HCT116 (cell line): ENCODE data around the gene UBIAD1. TPM values are rescaled to one million over a fixed set of nuclear protein-coding genes. Genes with fewer than 3 reads are reported as not detected.

Experiments used
- ATAC-seq: fragments of 200-7000 bp; cut with Tn5 transposase; 2 replicates; pipeline ENCODE4 v1.9.1; 2020; ENCODE audit warnings: mild to moderate bottlenecking, moderate library complexity
- BruUV-seq: library from RNA; stranded (reverse); fragments of 400-500 nt; replicated peaks from 2 replicates; lab custom pipeline; 2021; lab: Mats Ljungman, UMichigan
- CTCF ChIA-PET: fragments of 300-600 bp; sonication (Branson Sonifier 250); formaldehyde crosslinking; loops from one replicate; lab custom pipeline; 2021; ENCODE audit warnings: antibody characterized with exemption; lab: Charles Lee
- POLR2A ChIA-PET: fragments of 300-600, 350-600 bp; sonication (Branson Sonifier 250); formaldehyde crosslinking; loops from one replicate; lab custom pipeline; 2021; ENCODE audit warnings: antibody characterized with exemption; lab: Charles Lee
- RAD21 ChIA-PET, 2 experiments: fragments of 300-600 bp; sonication (Branson Sonifier 250); formaldehyde crosslinking; loops; one replicate each; lab custom pipeline; 2023; ENCODE audit warnings: low total read pairs in 2 of 2; ENCODE audit not compliant: uncharacterized antibody in 2 of 2, unreplicated experiment in 2 of 2, low non-redundant PET in 1 of 2; lab: Charles Lee
- DNase-seq: peaks from one replicate; pipeline ENCODE4 v3.0.0-alpha.2; 2010; ENCODE audit warnings: low read depth, low spot score
- H2AFZ ChIP-seq: fragments of 200-600 bp; shearing (Covaris generic), sonication (generic); 2 replicates; pipeline ENCODE4 v1.6.1; 2017; ENCODE audit warnings: low read depth, mixed run types, mixed read lengths, antibody characterized with exemption, low read length; ENCODE audit not compliant: poor library complexity, severe bottlenecking
- H3K27ac ChIP-seq: 2 replicates; pipeline ENCODE4 v1.5.1; 2012; ENCODE audit warnings: low read depth, low read length
- H3K27me3 ChIP-seq: fragments of 200-600 bp; sonication (generic); 2 replicates; pipeline ENCODE4 v1.6.1; 2016; ENCODE audit warnings: mixed run types, low read length, mixed read lengths; ENCODE audit not compliant: insufficient read depth
- H3K36me3 ChIP-seq, 2 experiments: fragments of 200-500 bp in 1 of 2; fragments of 200-600 bp in 1 of 2; sonication (Bioruptor generic) in 1 of 2; sonication (generic) in 1 of 2; 2 replicates each; pipeline versions ENCODE4 v1.5.1 to v1.6.1; 2014 to 2016; ENCODE audit warnings: low read length in 2 of 2, inconsistent platforms in 1 of 2, mixed read lengths in 1 of 2, mixed run types in 1 of 2; ENCODE audit not compliant: insufficient read depth in 2 of 2, control insufficient read depth in 1 of 2
- H3K4me1 ChIP-seq, 2 experiments: fragments of 200-600 bp in 1 of 2; sonication (generic) in 1 of 2; 2 replicates each; pipeline versions ENCODE4 v1.5.1 to v1.6.1; 2012 to 2017; ENCODE audit warnings: low read length in 2 of 2, inconsistent platforms in 1 of 2, mild to moderate bottlenecking in 1 of 2, mixed read lengths in 1 of 2, mixed run types in 1 of 2, moderate library complexity in 1 of 2; ENCODE audit not compliant: insufficient read depth in 2 of 2, control insufficient read depth in 1 of 2
- H3K4me2 ChIP-seq: fragments of 200-600 bp; sonication (generic); 2 replicates; pipeline ENCODE4 v1.6.1; 2017; ENCODE audit warnings: mixed run types, low read length, mixed read lengths
- H3K4me3 ChIP-seq, 2 experiments: fragments of 200-600 bp in 1 of 2; sonication (generic) in 1 of 2; replicated peaks in 1 of 2; 2 replicates each; pipeline ENCODE4 v1.5.1; 2011 to 2016; ENCODE audit warnings: low read length in 2 of 2, control low read depth in 1 of 2, low read depth in 1 of 2, mild to moderate bottlenecking in 1 of 2, mixed read lengths in 1 of 2, mixed run types in 1 of 2
- H3K79me2 ChIP-seq: fragments of 200-600 bp; sonication (generic); 2 replicates; pipeline ENCODE4 v1.6.1; 2017; ENCODE audit warnings: mild to moderate bottlenecking, mixed run types, low read length, moderate library complexity, mixed read lengths; ENCODE audit not compliant: insufficient read depth
- H3K9ac ChIP-seq: fragments of 200-600 bp; sonication (generic); 2 replicates; pipeline ENCODE4 v1.6.1; 2016; ENCODE audit warnings: low read length, mixed read lengths
- H3K9me2 ChIP-seq: fragments of 200-600 bp; sonication (generic), shearing (Covaris generic); 2 replicates; pipeline ENCODE4 v1.6.1; 2017; ENCODE audit warnings: mixed run types, mild to moderate bottlenecking, moderate library complexity; ENCODE audit not compliant: insufficient read depth
- H3K9me3 ChIP-seq, 2 experiments: fragments of 200-500 bp in 1 of 2; fragments of 200-600 bp in 1 of 2; sonication (Bioruptor generic) in 1 of 2; sonication (generic) in 1 of 2; 2 replicates each; pipeline ENCODE4 v1.6.1; 2014 to 2017; ENCODE audit warnings: low read length in 2 of 2, mixed read lengths in 2 of 2, inconsistent platforms in 1 of 2, low read depth in 1 of 2, mild to moderate bottlenecking in 1 of 2, mixed run types in 1 of 2, moderate library complexity in 1 of 2; ENCODE audit not compliant: control insufficient read depth in 1 of 2, insufficient read depth in 1 of 2
- H4K20me1 ChIP-seq: fragments of 200-600 bp; sonication (generic), shearing (Covaris generic); 2 replicates; pipeline ENCODE4 v1.6.1; 2017; ENCODE audit warnings: mixed run types, mild to moderate bottlenecking, moderate library complexity; ENCODE audit not compliant: insufficient read depth
- ELF1 ChIP-seq: IDR thresholded peaks from 2 replicates; pipeline ENCODE4 v1.6.1; 2012; ENCODE audit warnings: low read depth, borderline replicate concordance
- EZH2phosphoT487 ChIP-seq: fragments of 200-600 bp; IDR thresholded peaks from 2 replicates; pipeline ENCODE4 v1.6.1; 2018; ENCODE audit warnings: antibody characterized with exemption, borderline replicate concordance
- MAX ChIP-seq: IDR thresholded peaks from 2 replicates; pipeline ENCODE4 v1.6.1; 2012
- POLR2A ChIP-seq: IDR thresholded peaks from 2 replicates; pipeline ENCODE4 v1.7.0; 2011; ENCODE audit warnings: borderline replicate concordance; ENCODE audit not compliant: insufficient read depth, insufficient read length; ENCODE audit errors: extremely low read depth
- POLR2AphosphoS5 ChIP-seq: IDR thresholded peaks from 2 replicates; pipeline ENCODE4 v1.6.1; 2011; ENCODE audit warnings: mild to moderate bottlenecking, low read depth, low read length, moderate library complexity
- RAD21 ChIP-seq: IDR thresholded peaks from 2 replicates; pipeline ENCODE4 v1.6.1; 2012; ENCODE audit warnings: low read depth, mild to moderate bottlenecking
- SP1 ChIP-seq: IDR thresholded peaks from 2 replicates; pipeline ENCODE4 v1.6.1; 2012; ENCODE audit warnings: low read depth
- SRF ChIP-seq: IDR thresholded peaks from 2 replicates; pipeline ENCODE4 v1.6.1; 2012; ENCODE audit warnings: low read depth
- ZFX ChIP-seq: fragments of 450-650 bp; IDR thresholded peaks from 2 replicates; pipeline ENCODE4 v1.6.1; 2017
- ZNF274 ChIP-seq: fragments of 200-500 bp; sonication (Bioruptor generic); IDR thresholded peaks from 2 replicates; pipeline ENCODE4 v1.6.1; 2014; ENCODE audit warnings: mild to moderate bottlenecking, low read depth, low read length, inconsistent platforms
- intact Hi-C: fragments of 100-400 bp; cut with micrococcal nuclease; formaldehyde crosslinking; loops from 2 replicates; pipeline ENCODE4 v1.10.0; 2022
- total RNA-seq: library from RNA; stranded (reverse); gene quantifications from one replicate; pipeline ENCODE4 v1.2.1, GENCODE V29; 2021; ENCODE audit not compliant: unreplicated experiment
- TF ChIP-seq, protein P1 (sequence below): IDR thresholded peaks from 2 replicates; pipeline ENCODE4 v1.6.1; 2012
- TF ChIP-seq, protein P2 (sequence below): IDR thresholded peaks from 2 replicates; pipeline ENCODE4 v1.6.1; 2012; ENCODE audit warnings: low read depth

Gene UBIAD1
- total RNA-seq, 1 experiment from 2014 or later = 17.2 TPM

DNA sequence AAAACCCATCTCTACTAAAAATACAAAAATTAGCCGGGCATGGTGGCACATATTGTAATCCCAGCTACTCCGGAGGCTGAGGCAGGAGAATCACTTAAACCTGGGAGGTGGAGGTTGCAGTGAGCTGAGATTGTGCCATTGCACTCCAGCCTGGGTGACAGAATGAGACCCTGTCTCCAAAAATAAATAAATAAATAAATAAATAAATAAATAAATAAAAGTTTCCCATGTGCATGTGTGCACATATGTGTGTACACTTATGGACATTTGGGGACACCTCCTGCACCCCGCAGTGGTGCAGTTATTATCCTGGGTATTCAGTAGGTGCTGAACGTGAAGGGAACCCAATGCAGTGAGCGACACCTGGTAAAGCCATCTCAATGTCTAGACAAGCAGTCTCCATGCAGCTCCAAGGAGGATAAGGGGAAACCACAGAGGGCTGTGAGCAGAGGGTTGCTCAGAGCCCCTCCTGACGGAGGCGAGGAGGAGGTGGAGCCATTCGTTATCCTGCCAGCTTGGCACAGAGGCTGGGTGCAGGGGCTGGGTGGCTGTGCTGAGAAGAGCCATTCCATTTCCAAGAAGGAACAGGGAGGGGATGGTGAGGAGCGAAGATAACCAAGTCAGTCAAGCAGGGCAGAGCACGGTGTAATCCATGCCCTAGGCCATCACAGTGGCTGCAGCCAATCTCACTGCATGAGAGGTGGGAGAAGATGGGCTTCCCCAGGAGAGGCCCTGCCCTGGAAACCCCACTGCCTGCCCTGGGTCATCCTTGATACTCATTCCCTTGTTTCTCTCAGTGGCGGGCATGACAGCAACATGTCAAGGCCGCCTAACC lies 25.6 kb downstream of the UBIAD1 start:
- H3K4me1 ChIP-seq = no peaks in the 10 kb centered on the region
- TF ChIP-seq, protein P1, sequence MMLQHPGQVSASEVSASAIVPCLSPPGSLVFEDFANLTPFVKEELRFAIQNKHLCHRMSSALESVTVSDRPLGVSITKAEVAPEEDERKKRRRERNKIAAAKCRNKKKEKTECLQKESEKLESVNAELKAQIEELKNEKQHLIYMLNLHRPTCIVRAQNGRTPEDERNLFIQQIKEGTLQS = no peak
- TF ChIP-seq SRF (no peak), RAD21 (no peak), EZH2phosphoT487 (no peak), ZNF274 (no peak), POLR2A (no peak), ZFX (no peak), MAX (no peak), ELF1 (no peak), SP1 (no peak), POLR2AphosphoS5 (no peak)
- TF ChIP-seq, protein P2, sequence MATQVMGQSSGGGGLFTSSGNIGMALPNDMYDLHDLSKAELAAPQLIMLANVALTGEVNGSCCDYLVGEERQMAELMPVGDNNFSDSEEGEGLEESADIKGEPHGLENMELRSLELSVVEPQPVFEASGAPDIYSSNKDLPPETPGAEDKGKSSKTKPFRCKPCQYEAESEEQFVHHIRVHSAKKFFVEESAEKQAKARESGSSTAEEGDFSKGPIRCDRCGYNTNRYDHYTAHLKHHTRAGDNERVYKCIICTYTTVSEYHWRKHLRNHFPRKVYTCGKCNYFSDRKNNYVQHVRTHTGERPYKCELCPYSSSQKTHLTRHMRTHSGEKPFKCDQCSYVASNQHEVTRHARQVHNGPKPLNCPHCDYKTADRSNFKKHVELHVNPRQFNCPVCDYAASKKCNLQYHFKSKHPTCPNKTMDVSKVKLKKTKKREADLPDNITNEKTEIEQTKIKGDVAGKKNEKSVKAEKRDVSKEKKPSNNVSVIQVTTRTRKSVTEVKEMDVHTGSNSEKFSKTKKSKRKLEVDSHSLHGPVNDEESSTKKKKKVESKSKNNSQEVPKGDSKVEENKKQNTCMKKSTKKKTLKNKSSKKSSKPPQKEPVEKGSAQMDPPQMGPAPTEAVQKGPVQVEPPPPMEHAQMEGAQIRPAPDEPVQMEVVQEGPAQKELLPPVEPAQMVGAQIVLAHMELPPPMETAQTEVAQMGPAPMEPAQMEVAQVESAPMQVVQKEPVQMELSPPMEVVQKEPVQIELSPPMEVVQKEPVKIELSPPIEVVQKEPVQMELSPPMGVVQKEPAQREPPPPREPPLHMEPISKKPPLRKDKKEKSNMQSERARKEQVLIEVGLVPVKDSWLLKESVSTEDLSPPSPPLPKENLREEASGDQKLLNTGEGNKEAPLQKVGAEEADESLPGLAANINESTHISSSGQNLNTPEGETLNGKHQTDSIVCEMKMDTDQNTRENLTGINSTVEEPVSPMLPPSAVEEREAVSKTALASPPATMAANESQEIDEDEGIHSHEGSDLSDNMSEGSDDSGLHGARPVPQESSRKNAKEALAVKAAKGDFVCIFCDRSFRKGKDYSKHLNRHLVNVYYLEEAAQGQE = no peak
- H3K27me3 ChIP-seq = no peaks in the 10 kb centered on the region
- H3K9ac ChIP-seq = no peak overlapping the region
- ChIA-PET POLR2A (no interaction called here), RAD21 (no interaction called here), CTCF (no interaction called here)
- no peaks in the 10 kb centered on the region for H4K20me1 ChIP-seq
- no peaks in the 10 kb centered on the region for H3K36me3 ChIP-seq
- no TSS peak for BruUV-seq
- H3K27ac ChIP-seq = no peak overlapping the region
- no peaks in the 10 kb centered on the region for H3K9me2 ChIP-seq
- H3K4me3 ChIP-seq = no peak overlapping the region
- H2AFZ ChIP-seq = no peak overlapping the region
- ATAC-seq (no peak), DNase-seq (no peak)
- no peak overlapping the region for H3K4me2 ChIP-seq
- H3K9me3 ChIP-seq = no peaks in the 10 kb centered on the region
- intact Hi-C loops = no loop called here
- H3K79me2 ChIP-seq = no peaks in the 10 kb centered on the region
